DOHH2 (cell line): ENCODE data around the gene SRSF2.

Experiments used
- H3F3A ChIP-seq: fragments of 200-600 bp; sonication (generic), shearing (Covaris generic); 2 replicates; pipeline ENCODE4 v1.6.0; 2016; ENCODE audit warnings: antibody characterized with exemption, mild to moderate bottlenecking; ENCODE audit not compliant: control insufficient read depth, insufficient read depth
- H3K27ac ChIP-seq: fragments of 200-600 bp; sonication (generic); 2 replicates; pipeline ENCODE4 v1.5.1; 2014; ENCODE audit warnings: low read depth, mild to moderate bottlenecking, low read length, moderate library complexity
- H3K27me3 ChIP-seq: fragments of 200-600 bp; sonication (generic); 2 replicates; pipeline ENCODE4 v1.6.1; 2014; ENCODE audit warnings: mild to moderate bottlenecking, low read length, mixed read lengths; ENCODE audit not compliant: control insufficient read depth
- H3K36me3 ChIP-seq: fragments of 200-600 bp; sonication (generic); 2 replicates; pipeline ENCODE4 v1.6.1; 2014; ENCODE audit warnings: mild to moderate bottlenecking, low read length, moderate library complexity, mixed read lengths; ENCODE audit not compliant: control insufficient read depth
- H3K4me1 ChIP-seq: fragments of 200-600 bp; sonication (generic); 2 replicates; pipeline ENCODE4 v1.6.1; 2014; ENCODE audit warnings: mild to moderate bottlenecking, low read length, mixed read lengths; ENCODE audit not compliant: control insufficient read depth
- H3K4me2 ChIP-seq: fragments of 200-600 bp; sonication (generic); 2 replicates; pipeline ENCODE4 v1.6.0; 2014; ENCODE audit warnings: mild to moderate bottlenecking, low read length, moderate library complexity
- H3K4me3 ChIP-seq: fragments of 200-600 bp; sonication (generic); 2 replicates; pipeline ENCODE4 v1.5.1; 2014; ENCODE audit warnings: mild to moderate bottlenecking, low read length, mixed read lengths
- H3K79me2 ChIP-seq: fragments of 200-600 bp; sonication (generic); 2 replicates; pipeline ENCODE4 v1.6.1; 2014; ENCODE audit warnings: mild to moderate bottlenecking, low read length, mixed read lengths; ENCODE audit not compliant: control insufficient read depth
- H3K9me2 ChIP-seq: fragments of 200-600 bp; sonication (generic); replicated peaks from 2 replicates; pipeline ENCODE4 v1.6.1; 2014; ENCODE audit warnings: mild to moderate bottlenecking, low read length, mixed read lengths; ENCODE audit not compliant: control insufficient read depth
- H3K9me3 ChIP-seq: fragments of 200-600 bp; sonication (generic); 2 replicates; pipeline ENCODE4 v1.6.1; 2014; ENCODE audit warnings: antibody characterized with exemption, low read length, mixed read lengths; ENCODE audit not compliant: control insufficient read depth, insufficient read depth
- H4K20me1 ChIP-seq: fragments of 200-600 bp; sonication (generic); 2 replicates; pipeline ENCODE4 v1.6.0; 2014; ENCODE audit warnings: low read depth, mild to moderate bottlenecking, antibody characterized with exemption, low read length, moderate library complexity; ENCODE audit not compliant: control insufficient read depth, insufficient read depth
- EZH2phosphoT487 ChIP-seq: fragments of 200-600 bp; sonication (generic); IDR thresholded peaks from 2 replicates; pipeline ENCODE4 v1.6.1; 2017; ENCODE audit warnings: borderline replicate concordance, mild to moderate bottlenecking, antibody characterized with exemption, low read length, moderate library complexity, mixed read lengths
- TF ChIP-seq, protein P1 (sequence below): fragments of 200-600 bp; sonication (generic); IDR thresholded peaks from one replicate; pipeline ENCODE4 v1.5.1; 2014; ENCODE audit warnings: antibody characterized with exemption, mild to moderate bottlenecking, low read depth, low read length; ENCODE audit not compliant: poor library complexity, severe bottlenecking

The SRSF2 gene

GRCh38 chr17:76726776-76727718, 10.1 kb downstream of the SRSF2 start, which contains the start of gene METTL23:
Gene METTL23 (plus strand): TSS chr17:76726839. CDS start chr17:76729711, 2,872 bp downstream.
- no peaks in the 10 kb centered on the region for H3K27me3 ChIP-seq
- H4K20me1 ChIP-seq, result 0 out of 2 replicates have a peak, but pooled peaks cover 3% of the 10 kb centered on the region
- H3K79me2 ChIP-seq, result peaks cover 84% of the 10 kb centered on the region
- H3F3A ChIP-seq, result peaks cover 29% of the 10 kb centered on the region
- H3K9me3 ChIP-seq, result no peaks in the 10 kb centered on the region
- no peak for TF ChIP-seq EZH2phosphoT487
- TF ChIP-seq, protein P1, sequence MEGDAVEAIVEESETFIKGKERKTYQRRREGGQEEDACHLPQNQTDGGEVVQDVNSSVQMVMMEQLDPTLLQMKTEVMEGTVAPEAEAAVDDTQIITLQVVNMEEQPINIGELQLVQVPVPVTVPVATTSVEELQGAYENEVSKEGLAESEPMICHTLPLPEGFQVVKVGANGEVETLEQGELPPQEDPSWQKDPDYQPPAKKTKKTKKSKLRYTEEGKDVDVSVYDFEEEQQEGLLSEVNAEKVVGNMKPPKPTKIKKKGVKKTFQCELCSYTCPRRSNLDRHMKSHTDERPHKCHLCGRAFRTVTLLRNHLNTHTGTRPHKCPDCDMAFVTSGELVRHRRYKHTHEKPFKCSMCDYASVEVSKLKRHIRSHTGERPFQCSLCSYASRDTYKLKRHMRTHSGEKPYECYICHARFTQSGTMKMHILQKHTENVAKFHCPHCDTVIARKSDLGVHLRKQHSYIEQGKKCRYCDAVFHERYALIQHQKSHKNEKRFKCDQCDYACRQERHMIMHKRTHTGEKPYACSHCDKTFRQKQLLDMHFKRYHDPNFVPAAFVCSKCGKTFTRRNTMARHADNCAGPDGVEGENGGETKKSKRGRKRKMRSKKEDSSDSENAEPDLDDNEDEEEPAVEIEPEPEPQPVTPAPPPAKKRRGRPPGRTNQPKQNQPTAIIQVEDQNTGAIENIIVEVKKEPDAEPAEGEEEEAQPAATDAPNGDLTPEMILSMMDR, result peak; percentile 91
- H3K36me3 ChIP-seq, result peaks cover 78% of the 10 kb centered on the region
- H3K9me2 ChIP-seq, result no peaks in the 10 kb centered on the region
- H3K27ac ChIP-seq, result peak within 1 kb of the TSS; percentile 93
- H3K4me3 ChIP-seq, result peak within 1 kb of the TSS; percentile 84
- peaks cover 53% of the 10 kb centered on the region for H3K4me1 ChIP-seq
- H3K4me2 ChIP-seq, result peak within 1 kb of the TSS; percentile 96

DNA sequence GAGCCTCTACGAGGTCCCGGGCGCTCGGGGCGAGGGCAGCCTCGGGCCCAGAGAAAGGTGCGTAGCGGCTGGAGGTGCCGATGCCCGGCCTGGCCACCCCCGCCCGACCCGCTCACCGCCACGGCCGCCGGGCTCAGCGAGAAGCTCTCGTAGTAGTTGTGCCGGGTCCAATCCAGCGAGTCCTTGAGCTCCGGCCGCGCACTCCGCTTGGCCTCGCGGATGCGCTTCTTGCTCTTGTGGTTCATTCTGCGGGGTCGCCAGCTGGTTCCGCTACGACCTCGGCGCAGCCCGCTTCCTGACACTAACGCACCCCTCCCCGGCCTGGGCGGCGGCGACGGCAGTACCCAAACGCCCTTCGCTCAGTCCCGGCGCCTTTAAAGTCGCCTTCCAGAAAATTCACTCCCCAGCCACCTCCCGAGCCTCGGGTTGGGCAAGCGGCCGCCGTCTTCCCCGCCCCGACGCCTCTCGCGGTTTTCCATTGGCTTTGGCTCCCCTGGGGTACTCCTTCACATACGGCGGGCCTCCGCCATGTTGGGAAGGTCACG, 10.8 kb downstream of the SRSF2 start, which contains the start of gene JMJD6:
Gene JMJD6, minus strand, starts transcription at position 376 of the 545 bp plus-strand sequence. Its CDS starts 131 bp downstream, at position 245.
- Histone ChIP-seq H3K4me1 (peaks cover 46% of the 10 kb centered on the region), H3K4me3 (peak within 1 kb of the TSS; percentile 84), H3K9me3 (no peaks in the 10 kb centered on the region), H3K27me3 (no peaks in the 10 kb centered on the region), H3K9me2 (no peaks in the 10 kb centered on the region), H3K79me2 (peaks cover 81% of the 10 kb centered on the region), H3K36me3 (peaks cover 78% of the 10 kb centered on the region), H4K20me1 (0 out of 2 replicates have a peak, but pooled peaks cover 3% of the 10 kb centered on the region), H3K4me2 (peak within 1 kb of the TSS; percentile 96), H3F3A (peaks cover 21% of the 10 kb centered on the region), H3K27ac (peak within 1 kb of the TSS; percentile 93)
- TF ChIP-seq, protein P1, result no peak
- no peak for TF ChIP-seq EZH2phosphoT487

GRCh38 chr17:76725580-76726230, 11.4 kb downstream of the SRSF2 start:
- no peaks in the 10 kb centered on the region for H3K9me2 ChIP-seq
- H3K27me3 ChIP-seq, result no peaks in the 10 kb centered on the region
- H3K4me2 ChIP-seq, result peak overlapping the region; percentile 96
- peaks cover 77% of the 10 kb centered on the region for H3K79me2 ChIP-seq
- H3K9me3 ChIP-seq, result no peaks in the 10 kb centered on the region
- peak overlapping the region; percentile 93 for H3K27ac ChIP-seq
- peaks cover 81% of the 10 kb centered on the region for H3K36me3 ChIP-seq
- H4K20me1 ChIP-seq, result 0 out of 2 replicates have a peak, but pooled peaks cover 3% of the 10 kb centered on the region
- TF ChIP-seq, protein P1, result no peak
- TF ChIP-seq EZH2phosphoT487, result no peak
- peaks cover 42% of the 10 kb centered on the region for H3K4me1 ChIP-seq
- H3K4me3 ChIP-seq, result peak overlapping the region; percentile 84
- H3F3A ChIP-seq, result peaks cover 18% of the 10 kb centered on the region
